Measurements from ENCODE around the gene SLC25A22. TPM values are rescaled to one million over a fixed set of nuclear protein-coding genes. Genes with fewer than 3 reads are reported as not detected.

SLC25A22 gene
- total and polyA plus RNA-seq, 9 of the 15 experiments (the other 6 are each of a cell fraction or from before 2014, with no cell fraction given): 0.41 to 55.4 (median 11.4) TPM

GRCh38 chr11:842370-843002, 44.4 kb upstream of the SLC25A22 start, which contains the start of the genes POLR2L and TSPAN4 (continued):
- peak; percentile 1; the same call in 1 of the 2 replicates for TF ChIP-seq TFE3 (CRISPR knock-in tag; IDR thresholded peaks at IDR 0.05)
- TF ChIP-seq PATZ1 (CRISPR knock-in tag; IDR thresholded peaks at IDR 0.05; ENCODE audit: borderline replicate concordance): no peak
- no peak for TF ChIP-seq ZNF551 (CRISPR knock-in tag; IDR thresholded peaks at IDR 0.05)
- no peak for TF ChIP-seq HNRNPL (IDR thresholded peaks at IDR 0.05; ENCODE audit: low read depth, low read length)
- no peak for TF ChIP-seq ZKSCAN8 (CRISPR knock-in tag; IDR thresholded peaks at IDR 0.05)
- TF ChIP-seq FOXJ2 (tag; IDR thresholded peaks at IDR 0.05): no peak
- TF ChIP-seq MAFF (IDR thresholded peaks at IDR 0.05; ENCODE audit: low read length): no peak; the same call in 1 of the 2 replicates
- TF ChIP-seq CEBPG (CRISPR knock-in tag; IDR thresholded peaks at IDR 0.05): no peak
- no peak for TF ChIP-seq CEBPG (tag; conservative IDR thresholded peaks at IDR 0.05 in 1 of 2, IDR thresholded peaks at IDR 0.05 in 1 of 2)
- TF ChIP-seq CHD1 (IDR thresholded peaks at IDR 0.05; ENCODE audit: low read length): no peak
- TF ChIP-seq, protein P1, sequence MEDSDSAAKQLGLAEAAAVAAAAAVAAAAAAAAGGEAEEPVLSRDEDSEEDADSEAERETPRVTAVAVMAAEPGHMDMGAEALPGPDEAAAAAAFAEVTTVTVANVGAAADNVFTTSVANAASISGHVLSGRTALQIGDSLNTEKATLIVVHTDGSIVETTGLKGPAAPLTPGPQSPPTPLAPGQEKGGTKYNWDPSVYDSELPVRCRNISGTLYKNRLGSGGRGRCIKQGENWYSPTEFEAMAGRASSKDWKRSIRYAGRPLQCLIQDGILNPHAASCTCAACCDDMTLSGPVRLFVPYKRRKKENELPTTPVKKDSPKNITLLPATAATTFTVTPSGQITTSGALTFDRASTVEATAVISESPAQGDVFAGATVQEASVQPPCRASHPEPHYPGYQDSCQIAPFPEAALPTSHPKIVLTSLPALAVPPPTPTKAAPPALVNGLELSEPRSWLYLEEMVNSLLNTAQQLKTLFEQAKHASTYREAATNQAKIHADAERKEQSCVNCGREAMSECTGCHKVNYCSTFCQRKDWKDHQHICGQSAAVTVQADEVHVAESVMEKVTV (CRISPR knock-in tag; IDR thresholded peaks at IDR 0.05): no peak
- no peak for TF ChIP-seq SRSF3 (IDR thresholded peaks at IDR 0.05; ENCODE audit: insufficient read depth, low read length)
- TF ChIP-seq DMBX1 (CRISPR knock-in tag; IDR thresholded peaks at IDR 0.05; ENCODE audit: borderline replicate concordance): no peak
- TF ChIP-seq HSF4 (CRISPR knock-in tag; IDR thresholded peaks at IDR 0.05; ENCODE audit: borderline replicate concordance): no peak
- no peak; a peak in 1 of 4 replicates for TF ChIP-seq KDM4B (IDR thresholded peaks at IDR 0.05; ENCODE audit: borderline replicate concordance in 2 of 2, low read depth in 1 of 2)

All from K562 (cell line).